M059J (cell line): ENCODE data around the gene CNDP1. TPM values are rescaled to one million over a fixed set of nuclear protein-coding genes. Genes with fewer than 3 reads are reported as not detected.
A peak's percentile ranks its signal among the peaks of the same experiment; 100 is the strongest.
"Not testable (repeated sequence)": the region's sequence is repeated elsewhere in the genome, so short reads cannot be mapped to it uniquely, and the experiment has no call there.

Experiments used
- DNase-seq: peaks from one replicate; pipeline ENCODE4 v3.0.0-alpha.2; 2012; ENCODE audit warnings: low read depth
- total RNA-seq: library from RNA; depleted of rRNA; stranded (reverse); fragments of >200 nt; shearing (Covaris generic); gene quantifications from 2 replicates; pipeline ENCODE4 v1.2.3, GENCODE V29; 2014; rRNA removed

The CNDP1 gene
- not detected in 2 replicates for total RNA-seq

- no peak for DNase-seq
These were observed at the start of gene CNDP1 for GRCh38 chr18:74534150-74534969. TSS of gene CNDP1 (plus strand) at chr18:74534500. CDS start at chr18:74534668, 168 bp downstream.

GRCh38 chr18:74486119-74486849, 48.0 kb upstream of the CNDP1 start:
- DNase-seq: no peak

GRCh38 chr18:74488354-74488753, 45.9 kb upstream of the CNDP1 start:
- DNase-seq: no peak

- DNase-seq: no peak
These were observed 45.4 kb upstream of the CNDP1 start for GRCh38 chr18:74488864-74489263.

- DNase-seq: peak; percentile 31
These were observed 44.6 kb upstream of the CNDP1 start for GRCh38 chr18:74489676-74490075.

- no peak for DNase-seq
These were observed 42.0 kb upstream of the CNDP1 start for GRCh38 chr18:74492259-74492658.

GRCh38 chr18:74493689-74494088, 40.6 kb upstream of the CNDP1 start:
- DNase-seq: peak; percentile 50

GRCh38 chr18:74494514-74494913, 39.8 kb upstream of the CNDP1 start:
- no peak for DNase-seq

GRCh38 chr18:74495581-74496507, 38.5 kb upstream of the CNDP1 start, which contains the start of gene CNDP2:
TSS of gene CNDP2 (plus strand) at chr18:74496363. CDS start at chr18:74499974, 3,611 bp downstream.
- peak; percentile 98 for DNase-seq

GRCh38 chr18:74496508-74497323, 37.6 kb upstream of the CNDP1 start:
- peak; percentile 68 for DNase-seq

GRCh38 chr18:74497324-74497676, 37.0 kb upstream of the CNDP1 start:
- no peak for DNase-seq

- DNase-seq: no peak
These were observed 36.5 kb upstream of the CNDP1 start for GRCh38 chr18:74497778-74498177.

- DNase-seq: peak; percentile 62
These were observed 35.3 kb upstream of the CNDP1 start for GRCh38 chr18:74498712-74499627.

GRCh38 chr18:74499633-74500032, 34.7 kb upstream of the CNDP1 start:
- DNase-seq: peak; percentile 61

GRCh38 chr18:74500372-74500771, 33.9 kb upstream of the CNDP1 start:
- no peak for DNase-seq

GRCh38 chr18:74500774-74501173, 33.5 kb upstream of the CNDP1 start:
- not testable (repeated sequence) for DNase-seq

- DNase-seq: no peak
These were observed 32.9 kb upstream of the CNDP1 start for GRCh38 chr18:74501386-74501785.

- no peak for DNase-seq
These were observed 31.2 kb upstream of the CNDP1 start for GRCh38 chr18:74503137-74503536.

- no peak for DNase-seq
These were observed 28.5 kb upstream of the CNDP1 start for GRCh38 chr18:74505776-74506175.
